K562 (cell line): ENCODE data around the gene HPN.
"Not testable (repeated sequence)": the region's sequence is repeated elsewhere in the genome, so short reads cannot be mapped to it uniquely, and the experiment has no call there.

Experiments used
- CTCF ChIP-seq, 3 experiments: IDR thresholded peaks in 2 of 3; conservative IDR thresholded peaks in 1 of 3; 2 replicates each; pipeline ENCODE4 v1.5.1; 2011 to 2012; ENCODE audit warnings: low read length in 3 of 3, mild to moderate bottlenecking in 3 of 3, control low read depth in 2 of 3, improper control_type of control experiment in 1 of 3, inconsistent platforms in 1 of 3, low read depth in 1 of 3, mixed read lengths in 1 of 3, moderate library complexity in 1 of 3; ENCODE audit not compliant: insufficient read depth in 2 of 3
- EHMT2 ChIP-seq: fragments of 450-650 bp; IDR thresholded peaks from 2 replicates; pipeline ENCODE4 v1.6.1; 2018; ENCODE audit warnings: antibody characterized with exemption
- EP300 ChIP-seq: IDR thresholded peaks from 2 replicates; pipeline ENCODE4 v1.6.1; 2012; ENCODE audit warnings: low read length, improper control_type of control experiment
- LEF1 ChIP-seq: fragments of 450-650 bp; IDR thresholded peaks from 2 replicates; pipeline ENCODE4 v1.6.1; 2016; ENCODE audit warnings: mild to moderate bottlenecking
- NFXL1 ChIP-seq: fragments of 450-650 bp; formaldehyde crosslinking; IDR thresholded peaks from 2 replicates; pipeline ENCODE4 v1.4.0; 2021; ENCODE audit warnings: mild to moderate bottlenecking
- RNF2 ChIP-seq: sonication (generic); IDR thresholded peaks from 2 replicates; pipeline ENCODE4 v1.6.1; 2016
- ZC3H8 ChIP-seq: fragments of 450-650 bp; IDR thresholded peaks from 2 replicates; pipeline ENCODE4 v1.6.1; 2017
- ZNF830 ChIP-seq: fragments of 250-450 bp; sonication (Bioruptor Pico); IDR thresholded peaks from 2 replicates; pipeline ENCODE4 v1.5.0; 2021; ENCODE audit warnings: mild to moderate bottlenecking
- TF ChIP-seq, protein P1 (sequence below), 3 experiments: fragments of 200-800 bp in 1 of 3; fragments of 250-450 bp in 1 of 3; fragments of 450-650 bp in 1 of 3; sonication (Bioruptor Pico) in 1 of 3; sonication (Bioruptor generic) in 1 of 3; formaldehyde crosslinking in 1 of 3; IDR thresholded peaks; 2 replicates each; pipeline versions ENCODE4 v1.6.1 to v1.8.0; 2016 to 2022; ENCODE audit warnings: mild to moderate bottlenecking in 2 of 3, missing genetic modification characterization in 2 of 3, missing compliant biosample characterization in 1 of 3, moderate library complexity in 1 of 3
- TF ChIP-seq, protein P2 (sequence below): sonication (generic); formaldehyde crosslinking; IDR thresholded peaks from 2 replicates; pipeline ENCODE4 v1.9.0; 2022; ENCODE audit warnings: mild to moderate bottlenecking, missing genetic modification reagents

DNA sequence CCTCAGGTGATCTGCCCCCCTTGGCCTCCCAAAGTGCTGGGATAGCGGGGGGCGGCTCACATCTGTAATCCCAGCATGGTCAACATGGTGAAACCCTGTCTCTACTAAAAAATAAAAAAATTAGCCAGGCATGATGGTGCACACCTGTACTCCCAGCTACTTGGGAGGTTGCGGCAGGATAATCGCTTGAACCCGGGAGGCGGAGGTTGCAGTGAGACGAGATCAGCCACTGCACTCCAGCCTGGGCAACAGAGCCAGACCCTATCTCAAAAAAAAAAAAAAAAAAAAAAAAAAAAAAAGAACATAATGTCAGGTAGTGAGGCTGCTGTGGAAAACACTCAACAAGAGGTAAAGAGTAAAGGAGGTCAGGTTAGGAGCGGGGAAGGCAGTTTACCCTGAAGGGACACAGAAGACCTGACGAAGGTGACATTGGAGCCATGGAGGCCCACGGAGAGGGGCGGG lies 12.2 kb upstream of the HPN start:
- not testable (repeated sequence) for TF ChIP-seq ZC3H8; ZNF830 (CRISPR knock-in tag); CTCF (IDR thresholded peaks at IDR 0.05 in 2 of 3, conservative IDR thresholded peaks at IDR 0.05 in 1 of 3; ENCODE audit: insufficient read depth in 2 of 3, low read depth in 1 of 3, low read length in 3 of 3); RNF2; EP300; EHMT2; LEF1; NFXL1 (CRISPR knock-in tag)
- TF ChIP-seq, protein P1, sequence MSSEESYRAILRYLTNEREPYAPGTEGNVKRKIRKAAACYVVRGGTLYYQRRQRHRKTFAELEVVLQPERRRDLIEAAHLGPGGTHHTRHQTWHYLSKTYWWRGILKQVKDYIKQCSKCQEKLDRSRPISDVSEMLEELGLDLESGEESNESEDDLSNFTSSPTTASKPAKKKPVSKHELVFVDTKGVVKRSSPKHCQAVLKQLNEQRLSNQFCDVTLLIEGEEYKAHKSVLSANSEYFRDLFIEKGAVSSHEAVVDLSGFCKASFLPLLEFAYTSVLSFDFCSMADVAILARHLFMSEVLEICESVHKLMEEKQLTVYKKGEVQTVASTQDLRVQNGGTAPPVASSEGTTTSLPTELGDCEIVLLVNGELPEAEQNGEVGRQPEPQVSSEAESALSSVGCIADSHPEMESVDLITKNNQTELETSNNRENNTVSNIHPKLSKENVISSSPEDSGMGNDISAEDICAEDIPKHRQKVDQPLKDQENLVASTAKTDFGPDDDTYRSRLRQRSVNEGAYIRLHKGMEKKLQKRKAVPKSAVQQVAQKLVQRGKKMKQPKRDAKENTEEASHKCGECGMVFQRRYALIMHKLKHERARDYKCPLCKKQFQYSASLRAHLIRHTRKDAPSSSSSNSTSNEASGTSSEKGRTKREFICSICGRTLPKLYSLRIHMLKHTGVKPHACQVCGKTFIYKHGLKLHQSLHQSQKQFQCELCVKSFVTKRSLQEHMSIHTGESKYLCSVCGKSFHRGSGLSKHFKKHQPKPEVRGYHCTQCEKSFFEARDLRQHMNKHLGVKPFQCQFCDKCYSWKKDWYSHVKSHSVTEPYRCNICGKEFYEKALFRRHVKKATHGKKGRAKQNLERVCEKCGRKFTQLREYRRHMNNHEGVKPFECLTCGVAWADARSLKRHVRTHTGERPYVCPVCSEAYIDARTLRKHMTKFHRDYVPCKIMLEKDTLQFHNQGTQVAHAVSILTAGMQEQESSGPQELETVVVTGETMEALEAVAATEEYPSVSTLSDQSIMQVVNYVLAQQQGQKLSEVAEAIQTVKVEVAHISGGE (CRISPR knock-in tag; IDR thresholded peaks at IDR 0.05) = not testable (repeated sequence)
- TF ChIP-seq, protein P2, sequence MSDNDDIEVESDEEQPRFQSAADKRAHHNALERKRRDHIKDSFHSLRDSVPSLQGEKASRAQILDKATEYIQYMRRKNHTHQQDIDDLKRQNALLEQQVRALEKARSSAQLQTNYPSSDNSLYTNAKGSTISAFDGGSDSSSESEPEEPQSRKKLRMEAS = not testable (repeated sequence)
